Measurements from ENCODE around the gene TAF10. TPM values are rescaled to one million over a fixed set of nuclear protein-coding genes. Genes with fewer than 3 reads are reported as not detected.

The TAF10 gene
- total and polyA plus RNA-seq, 9 donors = 40.0 to 183 (median 76.8) TPM

DNA sequence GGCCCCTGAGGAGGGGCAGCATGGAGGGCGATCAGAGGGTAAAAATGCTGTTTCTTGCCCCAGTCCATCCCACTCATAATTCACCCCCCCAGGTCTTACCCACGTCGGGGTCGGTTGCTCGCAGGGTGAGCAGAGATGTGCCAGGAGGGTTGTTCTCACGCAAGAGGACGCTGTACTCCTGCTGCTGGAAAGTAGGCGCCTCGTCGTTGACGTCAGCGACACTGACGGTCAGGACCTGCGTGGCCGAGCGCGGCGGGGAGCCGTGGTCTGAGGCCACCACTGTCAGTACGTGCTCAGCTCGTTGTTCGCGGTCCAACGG is 17.5 kb upstream of the TAF10 start:
- peak in 1 of 5 donors; percentile 24 for DNase-seq
- WGBS, 3 donors = 89 to 94% (median 91%) methylated on average over 24 of the region's 24 CpGs
- H3K4me1 ChIP-seq (ENCODE audit: insufficient read depth) = no peaks in the 10 kb centered on the region
- H3K36me3 ChIP-seq = no peaks in the 10 kb centered on the region
- no peaks in the 10 kb centered on the region for H3K9me3 ChIP-seq
- TF ChIP-seq POLR2A (IDR thresholded peaks at IDR 0.05) = no peak
- no peak for TF ChIP-seq EP300 (IDR thresholded peaks at IDR 0.05)
- TF ChIP-seq CTCF (IDR thresholded peaks at IDR 0.05) = no peak
- H3K27ac ChIP-seq = no peak overlapping the region
- no peak overlapping the region for H3K4me3 ChIP-seq
- H3K27me3 ChIP-seq = no peaks in the 10 kb centered on the region
- intact Hi-C loops (cut with DNase I) = no loop called here

GRCh38 chr11:6628526-6628925 is 16.5 kb upstream of the TAF10 start:
- DNase-seq = no peak
- no peak for TF ChIP-seq POLR2A (IDR thresholded peaks at IDR 0.05)
- TF ChIP-seq CTCF (IDR thresholded peaks at IDR 0.05) = no peak
- TF ChIP-seq EP300 (IDR thresholded peaks at IDR 0.05) = no peak
- no peaks in the 10 kb centered on the region for H3K36me3 ChIP-seq
- H3K27me3 ChIP-seq = no peaks in the 10 kb centered on the region
- H3K9me3 ChIP-seq = no peaks in the 10 kb centered on the region
- WGBS, 3 donors = 93 to 95% (median 93%) methylated on average over 4 of the region's 4 CpGs
- H3K4me1 ChIP-seq (ENCODE audit: insufficient read depth) = no peaks in the 10 kb centered on the region
- intact Hi-C loops (cut with DNase I) = no loop called here
- H3K4me3 ChIP-seq = no peak overlapping the region
- H3K27ac ChIP-seq = no peak overlapping the region

GRCh38 chr11:6627762-6628241 is 15.8 kb upstream of the TAF10 start:
- Histone ChIP-seq H3K9me3 (no peaks in the 10 kb centered on the region), H3K27ac (no peak overlapping the region), H3K27me3 (no peaks in the 10 kb centered on the region), H3K4me1 (ENCODE audit: insufficient read depth) (no peaks in the 10 kb centered on the region), H3K36me3 (no peaks in the 10 kb centered on the region), H3K4me3 (no peak overlapping the region)
- DNase-seq = no peak
- intact Hi-C loops (cut with DNase I) = no loop called here
- WGBS, 3 donors = 54 to 65% (median 58%) methylated on average over 2 of the region's 2 CpGs
- TF ChIP-seq CTCF (IDR thresholded peaks at IDR 0.05) (no peak), EP300 (IDR thresholded peaks at IDR 0.05) (no peak), POLR2A (IDR thresholded peaks at IDR 0.05) (no peak)

GRCh38 chr11:6626971-6627761 is 15.2 kb upstream of the TAF10 start:
- Histone ChIP-seq H3K36me3 (no peaks in the 10 kb centered on the region), H3K9me3 (no peaks in the 10 kb centered on the region), H3K27ac (no peak overlapping the region), H3K4me1 (ENCODE audit: insufficient read depth) (no peaks in the 10 kb centered on the region), H3K27me3 (no peaks in the 10 kb centered on the region), H3K4me3 (no peak overlapping the region)
- peak in 2 of 5 donors; percentile 8 to 31 for DNase-seq
- no peak for TF ChIP-seq CTCF (IDR thresholded peaks at IDR 0.05)
- no peak for TF ChIP-seq EP300 (IDR thresholded peaks at IDR 0.05)
- TF ChIP-seq POLR2A (IDR thresholded peaks at IDR 0.05) = no peak
- WGBS, 3 donors = 80 to 90% (median 83%) methylated on average over 19 of the region's 19 CpGs
- intact Hi-C loops (cut with DNase I) = no loop called here
